ENCODE data around the gene RAB26. TPM values are rescaled to one million over a fixed set of nuclear protein-coding genes. Genes with fewer than 3 reads are reported as not detected.

The RAB26 gene
- total and polyA plus RNA-seq, 7 donors, result 0.17 to 1.7 (median 0.32) TPM

GRCh38 chr16:2189252-2189893 is 40.9 kb downstream of the RAB26 start:
- H3K4me3 ChIP-seq, result no peak overlapping the region
- intact Hi-C loops (cut with DNase I), result no loop called here
- H3K27me3 ChIP-seq (ENCODE audit: insufficient read depth in 3 of 3, low read length in 2 of 3), result peaks cover 0 to 7% (median 1%) of the 10 kb centered on the region in 3 donors
- no peaks in the 10 kb centered on the region for H3K4me1 ChIP-seq
- H3K27ac ChIP-seq, result no peak overlapping the region
- DNase-seq (no peak), ATAC-seq (no peak)
- no peaks in the 10 kb centered on the region for H3K36me3 ChIP-seq (ENCODE audit: insufficient read depth in 1 of 2, low read depth in 1 of 2)
- H3K9me3 ChIP-seq, result no peaks in the 10 kb centered on the region
- TF ChIP-seq CTCF (IDR thresholded peaks at IDR 0.05), result no peak
- 89 to 91% (median 90%) methylated on average over 24 to 25 of the region's 25 CpGs for WGBS, 3 donors

GRCh38 chr16:2190002-2190658 is 41.7 kb downstream of the RAB26 start:
- 77 to 81% (median 79%) methylated on average over 24 of the region's 24 CpGs for WGBS, 3 donors
- Histone ChIP-seq H3K4me3 (no peak overlapping the region), H3K4me1 (peaks cover under 1% of the 10 kb centered on the region), H3K27me3 (ENCODE audit: insufficient read depth in 3 of 3, low read length in 2 of 3) (peaks cover 0 to 14% (median 7%) of the 10 kb centered on the region in 3 donors), H3K9me3 (no peaks in the 10 kb centered on the region), H3K27ac (no peak overlapping the region), H3K36me3 (ENCODE audit: insufficient read depth in 1 of 2, low read depth in 1 of 2) (no peaks in the 10 kb centered on the region)
- no peak for DNase-seq
- no peak for TF ChIP-seq CTCF (IDR thresholded peaks at IDR 0.05)
- no peak for ATAC-seq
- intact Hi-C loops (cut with DNase I), result loop anchor here in 1 of 2 donors (5.0 kb wide), 1 partner anchor 312 kb away; no protein-coding TSS in a partner anchor

GRCh38 chr16:2190659-2191445 is 42.4 kb downstream of the RAB26 start:
- no peak for TF ChIP-seq CTCF (IDR thresholded peaks at IDR 0.05)
- DNase-seq (no peak), ATAC-seq (no peak)
- 71 to 74% (median 72%) methylated on average over 24 to 25 of the region's 25 CpGs for WGBS, 3 donors
- peaks cover 0 to 22% (median 7%) of the 10 kb centered on the region in 3 donors for H3K27me3 ChIP-seq (ENCODE audit: insufficient read depth in 3 of 3, low read length in 2 of 3)
- no peaks in the 10 kb centered on the region for H3K9me3 ChIP-seq
- intact Hi-C loops (cut with DNase I), result loop anchor here in 1 of 2 donors (5.0 kb wide), 1 partner anchor 311 kb away; no protein-coding TSS in a partner anchor
- H3K4me3 ChIP-seq, result no peak overlapping the region
- no peak overlapping the region for H3K27ac ChIP-seq
- H3K4me1 ChIP-seq, result peaks cover 7% of the 10 kb centered on the region
- no peaks in the 10 kb centered on the region for H3K36me3 ChIP-seq (ENCODE audit: insufficient read depth in 1 of 2, low read depth in 1 of 2)

- Histone ChIP-seq H3K4me1 (peaks cover 8% of the 10 kb centered on the region), H3K4me3 (no peak overlapping the region), H3K9me3 (no peaks in the 10 kb centered on the region), H3K27ac (no peak overlapping the region), H3K27me3 (ENCODE audit: insufficient read depth in 3 of 3, low read length in 2 of 3) (peaks cover 0 to 25% (median 7%) of the 10 kb centered on the region in 3 donors), H3K36me3 (ENCODE audit: insufficient read depth in 1 of 2, low read depth in 1 of 2) (no peaks in the 10 kb centered on the region)
- no peak for ATAC-seq
- WGBS, 3 donors, result 79 to 84% (median 81%) methylated on average over 11 of the region's 11 CpGs
- no peak for TF ChIP-seq CTCF (IDR thresholded peaks at IDR 0.05)
- DNase-seq, result no peak
- intact Hi-C loops (cut with DNase I), result loop anchor here in 1 of 2 donors (5.0 kb wide), 1 partner anchor 311 kb away; no protein-coding TSS in a partner anchor
Measured at GRCh38 chr16:2191446-2191706, 43.0 kb downstream of the RAB26 start.
